ENCODE measurements around the gene IRF2BP2. TPM values are rescaled to one million over a fixed set of nuclear protein-coding genes. Genes with fewer than 3 reads are reported as not detected.

Gene IRF2BP2
- total RNA-seq, 2 donors from 2014 or later = 82.7 to 83.3 TPM

- Histone ChIP-seq H3K4me1 (peaks cover 42% of the 10 kb centered on the region), H3K9me3 (no peaks in the 10 kb centered on the region), H3K4me3 (no peak overlapping the region), H3K27ac (peak overlapping the region in 2 of 4 donors; percentile 21 to 38), H3K27me3 (no peaks in the 10 kb centered on the region), H3K36me3 (replicated peaks in 1 of 2; ENCODE audit: insufficient read depth in 1 of 2, low read depth in 2 of 2) (no peaks in the 10 kb centered on the region)
- ATAC-seq (no peak), DNase-seq (no peak)
- no peak for TF ChIP-seq CTCF (IDR thresholded peaks at IDR 0.05)
- no peak for TF ChIP-seq POLR2A (IDR thresholded peaks at IDR 0.05)
- intact Hi-C loops (cut with DNase I) = no loop called here
- WGBS, 2 donors = 92 to 100% methylated on average over 2 of the region's 2 CpGs
These were observed 37.8 kb upstream of the IRF2BP2 start for GRCh38 chr1:234647758-234648157.

- no peak overlapping the region for H3K4me3 ChIP-seq
- DNase-seq (peak; percentile 52 to 72 (median 68)), ATAC-seq (peak; percentile 55)
- intact Hi-C loops (cut with DNase I) = no loop called here
- 70 to 72% methylated on average over 3 of the region's 3 CpGs for WGBS, 2 donors
- H3K27ac ChIP-seq = no peak overlapping the region
- no peak for TF ChIP-seq POLR2A (IDR thresholded peaks at IDR 0.05)
- no peak for TF ChIP-seq CTCF (IDR thresholded peaks at IDR 0.05)
- no peaks in the 10 kb centered on the region for H3K36me3 ChIP-seq (replicated peaks in 1 of 2; ENCODE audit: insufficient read depth in 1 of 2, low read depth in 2 of 2)
- H3K9me3 ChIP-seq = no peaks in the 10 kb centered on the region
- H3K4me1 ChIP-seq = peaks cover 47% of the 10 kb centered on the region
- no peaks in the 10 kb centered on the region for H3K27me3 ChIP-seq
These were observed 37.3 kb upstream of the IRF2BP2 start for GRCh38 chr1:234647245-234647644.

- DNase-seq (no peak), ATAC-seq (no peak)
- Histone ChIP-seq H3K4me1 (peaks cover 57% of the 10 kb centered on the region), H3K27me3 (no peaks in the 10 kb centered on the region), H3K27ac (no peak overlapping the region), H3K4me3 (no peak overlapping the region), H3K9me3 (no peaks in the 10 kb centered on the region), H3K36me3 (replicated peaks in 1 of 2; ENCODE audit: insufficient read depth in 1 of 2, low read depth in 2 of 2) (no peaks in the 10 kb centered on the region)
- intact Hi-C loops (cut with DNase I) = no loop called here
- 78 to 85% methylated on average over 2 of the region's 2 CpGs for WGBS, 2 donors
- TF ChIP-seq POLR2A (IDR thresholded peaks at IDR 0.05) (no peak), CTCF (IDR thresholded peaks at IDR 0.05) (no peak)
These were observed 36.0 kb upstream of the IRF2BP2 start for GRCh38 chr1:234645964-234646363.

GRCh38 chr1:234645474-234645953, 35.5 kb upstream of the IRF2BP2 start:
- no peak overlapping the region for H3K4me3 ChIP-seq
- TF ChIP-seq POLR2A (IDR thresholded peaks at IDR 0.05) (no peak), CTCF (IDR thresholded peaks at IDR 0.05) (no peak)
- no peaks in the 10 kb centered on the region for H3K27me3 ChIP-seq
- no peaks in the 10 kb centered on the region for H3K36me3 ChIP-seq (replicated peaks in 1 of 2; ENCODE audit: insufficient read depth in 1 of 2, low read depth in 2 of 2)
- intact Hi-C loops (cut with DNase I) = no loop called here
- ATAC-seq (no peak), DNase-seq (no peak)
- 35 to 41% methylated on average over 1 of the region's 1 CpG for WGBS, 2 donors
- peaks cover 61% of the 10 kb centered on the region for H3K4me1 ChIP-seq
- peak overlapping the region in 2 of 4 donors; percentile 12 to 58 for H3K27ac ChIP-seq
- no peaks in the 10 kb centered on the region for H3K9me3 ChIP-seq

- Histone ChIP-seq H3K36me3 (replicated peaks in 1 of 2; ENCODE audit: insufficient read depth in 1 of 2, low read depth in 2 of 2) (no peaks in the 10 kb centered on the region), H3K9me3 (no peaks in the 10 kb centered on the region), H3K27ac (peak overlapping the region in 2 of 4 donors; percentile 12 to 58), H3K4me3 (no peak overlapping the region), H3K27me3 (no peaks in the 10 kb centered on the region), H3K4me1 (peaks cover 64% of the 10 kb centered on the region)
- intact Hi-C loops (cut with DNase I) = no loop called here
- 86 to 90% methylated on average over 3 of the region's 3 CpGs for WGBS, 2 donors
- TF ChIP-seq POLR2A (IDR thresholded peaks at IDR 0.05) (no peak), CTCF (IDR thresholded peaks at IDR 0.05) (no peak)
- no peak for DNase-seq
- no peak for ATAC-seq
These were observed 35.0 kb upstream of the IRF2BP2 start for GRCh38 chr1:234644928-234645327.
